Stimulated activated CD4-positive, alpha-beta T cell treated with anti-CD3 and anti-CD28 coated beads, Interleukin-2, amount 100 ng/mL, for 24 hours (primary cell): ENCODE data around the gene SFI1.
"Not testable (repeated sequence)": the region's sequence is repeated elsewhere in the genome, so short reads cannot be mapped to it uniquely, and the experiment has no call there.

Source experiments
- DNase-seq, 2 donors: peaks; one replicate each; pipeline ENCODE4 v3.0.0-alpha.2; 2020

Gene SFI1

GRCh38 chr22:31590161-31590560 lies 93.8 kb downstream of the SFI1 start:
- DNase-seq, result not testable (repeated sequence)

DNA sequence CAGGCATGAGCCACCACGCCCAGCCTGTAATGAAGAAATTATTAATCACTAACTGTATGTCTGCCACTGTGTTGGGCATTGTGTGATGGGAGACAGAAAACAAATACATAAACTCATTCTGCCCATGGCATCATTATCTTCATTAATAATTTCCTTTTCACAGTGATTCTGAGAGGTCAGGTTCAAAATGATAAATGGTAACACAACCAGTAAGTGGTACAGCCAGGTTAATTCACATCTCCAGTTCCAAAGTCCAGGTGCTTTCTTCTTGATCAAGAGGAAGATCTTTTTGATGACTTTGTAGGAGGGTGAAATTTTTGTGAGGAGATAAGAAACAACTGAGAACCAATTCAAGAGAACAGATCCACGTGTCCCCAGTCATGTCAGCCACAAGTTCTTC lies 98.9 kb downstream of the SFI1 start:
- DNase-seq, result no peak

- no peak for DNase-seq
These were observed 106.1 kb downstream of the SFI1 start for GRCh38 chr22:31602259-31602952.

GRCh38 chr22:31603081-31603525 lies 106.8 kb downstream of the SFI1 start:
- no peak for DNase-seq

DNA sequence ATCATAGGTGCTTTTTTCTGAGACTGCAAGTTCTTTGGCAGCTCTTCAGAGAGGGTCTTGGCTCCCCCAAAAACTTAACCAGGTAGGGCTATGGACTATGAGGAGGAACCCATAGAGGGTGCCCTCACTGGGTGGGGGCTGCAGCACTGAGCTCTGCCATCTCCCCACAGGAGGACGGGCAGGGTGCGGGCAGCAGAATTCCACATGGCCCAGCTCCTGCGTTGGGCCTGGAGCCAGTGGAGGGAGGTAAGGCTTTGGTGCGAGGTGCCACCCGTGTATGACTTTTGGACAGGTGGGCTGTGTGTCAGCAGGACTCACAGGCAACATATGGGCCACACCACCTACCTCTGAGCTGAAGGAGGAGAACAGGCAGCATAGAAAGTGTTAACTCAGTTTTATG lies 107.2 kb downstream of the SFI1 start:
- no peak for DNase-seq

GRCh38 chr22:31604137-31604705 lies 107.9 kb downstream of the SFI1 start:
- no peak for DNase-seq

GRCh38 chr22:31604746-31605705 lies 108.7 kb downstream of the SFI1 start:
- DNase-seq, result no peak

DNA sequence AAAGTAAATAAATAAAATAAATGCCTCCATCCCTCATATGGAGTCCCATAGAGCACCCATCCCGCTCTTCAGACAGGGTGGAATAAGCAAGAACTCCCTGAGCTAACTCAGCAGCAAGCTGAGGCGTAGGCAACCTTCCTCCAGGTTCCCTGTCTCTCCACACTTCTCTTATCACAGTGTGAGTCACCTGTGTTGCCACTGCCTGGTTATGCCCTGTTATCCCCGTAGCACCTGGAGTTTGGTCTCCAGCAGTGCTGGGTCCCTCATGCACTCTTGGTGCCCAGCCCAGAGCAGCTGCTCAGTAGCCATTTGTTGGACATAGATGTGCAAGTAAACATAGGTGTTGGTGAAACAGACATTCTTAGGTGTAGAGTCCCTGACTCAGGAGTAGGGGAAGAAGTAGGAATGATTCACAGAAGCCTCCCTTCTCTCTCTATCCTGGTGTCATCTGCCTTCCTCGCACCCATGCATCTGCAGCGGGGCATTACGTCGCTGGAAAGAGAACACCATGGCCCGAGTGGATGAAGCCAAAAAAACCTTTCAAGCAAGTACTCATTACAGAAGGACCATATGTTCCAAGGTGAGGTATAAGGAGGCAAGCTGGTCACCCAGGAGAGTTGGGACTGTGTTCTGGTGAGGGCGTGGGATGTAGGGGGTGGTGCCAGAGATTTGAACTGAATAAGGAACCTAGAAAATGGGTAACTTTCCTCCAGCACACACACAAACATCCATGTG lies 109.7 kb downstream of the SFI1 start:
- DNase-seq, result no peak

- no peak for DNase-seq
These were observed 111.4 kb downstream of the SFI1 start for GRCh38 chr22:31607696-31608095.

DNA sequence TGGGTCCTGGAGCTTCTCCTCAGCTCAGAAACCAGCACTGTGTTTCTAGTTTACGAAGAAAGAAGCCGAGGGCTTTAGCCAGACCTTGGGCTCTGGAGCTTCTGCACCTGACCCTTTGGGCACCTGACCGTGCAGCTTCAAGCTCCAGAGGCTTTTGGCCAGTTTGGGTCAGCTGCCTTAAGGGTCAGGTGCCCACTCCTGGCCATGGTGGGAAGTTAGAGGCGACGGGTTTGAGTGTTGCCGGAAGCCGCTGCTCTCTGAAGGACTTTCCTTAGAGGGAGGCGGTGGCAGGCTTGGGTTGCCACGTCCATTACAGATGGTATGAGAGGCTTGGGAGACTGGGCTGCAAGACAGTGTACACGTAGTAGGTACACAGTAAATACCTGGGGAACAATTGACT lies 113.4 kb downstream of the SFI1 start:
- no peak for DNase-seq

DNA sequence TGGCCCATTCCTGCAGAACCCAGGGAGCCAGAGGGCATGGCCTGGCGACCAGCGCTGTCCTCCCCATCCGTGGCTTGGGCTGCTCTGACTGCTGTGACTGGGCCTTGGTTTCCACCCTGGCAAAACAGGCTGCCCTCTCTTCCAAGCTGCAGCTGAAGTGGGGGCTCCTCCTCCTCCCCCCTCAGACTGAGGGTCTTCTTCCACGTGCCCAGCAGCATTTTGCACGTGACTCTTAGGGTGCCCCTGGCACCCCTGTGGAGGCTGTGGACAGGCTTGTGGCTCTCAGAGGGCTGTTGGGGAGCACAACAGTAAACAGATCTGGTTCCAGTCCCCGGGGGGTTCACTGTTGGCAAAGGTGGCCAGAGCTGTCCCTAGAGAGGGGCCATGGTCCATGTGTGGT lies 114.3 kb downstream of the SFI1 start:
- no peak for DNase-seq

- DNase-seq, result no peak
These were observed 114.9 kb downstream of the SFI1 start for GRCh38 chr22:31611061-31611760.

DNA sequence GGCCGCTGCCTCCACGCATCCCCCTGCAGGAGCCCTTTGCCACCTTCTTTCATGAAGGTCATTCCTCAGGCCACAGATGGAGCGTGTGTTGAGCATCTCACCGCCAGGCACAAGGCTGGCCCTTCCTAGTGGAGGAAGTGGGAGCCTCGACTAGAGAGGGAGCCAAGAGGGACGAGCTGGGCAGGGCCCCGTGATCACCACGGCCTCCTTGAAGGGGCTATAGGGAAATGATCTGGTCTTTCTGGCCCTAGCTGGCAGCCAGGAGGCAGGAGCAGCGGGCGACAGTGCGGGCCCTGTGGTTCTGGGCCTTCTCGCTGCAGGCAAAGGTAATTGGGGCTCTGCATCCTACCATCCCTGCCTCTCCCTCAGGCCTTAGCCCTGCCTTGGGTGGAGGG lies 116.6 kb downstream of the SFI1 start:
- no peak for DNase-seq

DNA sequence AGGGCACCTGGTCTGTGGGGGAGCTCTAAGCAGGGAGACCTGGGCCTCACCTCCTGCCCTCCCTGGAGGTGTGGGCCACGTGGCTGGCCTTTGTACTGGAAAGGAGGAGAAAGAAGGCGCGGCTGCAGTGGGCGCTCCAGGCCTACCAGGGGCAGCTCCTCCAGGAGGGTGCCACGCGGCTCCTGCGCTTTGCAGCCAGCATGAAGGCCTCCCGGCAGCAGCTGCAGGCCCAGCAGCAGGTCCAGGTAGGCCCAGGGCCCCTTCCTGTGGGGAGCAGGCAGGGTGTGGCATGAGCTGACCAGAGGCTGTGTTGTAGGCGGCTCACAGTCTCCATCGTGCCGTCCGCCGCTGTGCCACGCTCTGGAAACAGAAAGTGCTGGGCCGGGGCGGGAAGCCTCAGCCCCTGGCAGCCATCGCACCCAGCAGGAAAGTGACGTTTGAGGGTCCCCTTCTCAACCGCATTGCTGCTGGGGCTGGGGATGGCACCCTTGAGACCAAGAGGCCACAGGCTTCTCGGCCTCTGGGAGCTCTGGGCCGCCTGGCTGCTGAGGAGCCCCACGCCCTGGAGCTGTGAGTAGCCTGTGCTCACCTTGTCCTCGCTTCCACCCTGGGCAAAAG lies 117.1 kb downstream of the SFI1 start:
- DNase-seq, result no peak

- DNase-seq, result no peak
These were observed 117.6 kb downstream of the SFI1 start for GRCh38 chr22:31613904-31614296.

DNA sequence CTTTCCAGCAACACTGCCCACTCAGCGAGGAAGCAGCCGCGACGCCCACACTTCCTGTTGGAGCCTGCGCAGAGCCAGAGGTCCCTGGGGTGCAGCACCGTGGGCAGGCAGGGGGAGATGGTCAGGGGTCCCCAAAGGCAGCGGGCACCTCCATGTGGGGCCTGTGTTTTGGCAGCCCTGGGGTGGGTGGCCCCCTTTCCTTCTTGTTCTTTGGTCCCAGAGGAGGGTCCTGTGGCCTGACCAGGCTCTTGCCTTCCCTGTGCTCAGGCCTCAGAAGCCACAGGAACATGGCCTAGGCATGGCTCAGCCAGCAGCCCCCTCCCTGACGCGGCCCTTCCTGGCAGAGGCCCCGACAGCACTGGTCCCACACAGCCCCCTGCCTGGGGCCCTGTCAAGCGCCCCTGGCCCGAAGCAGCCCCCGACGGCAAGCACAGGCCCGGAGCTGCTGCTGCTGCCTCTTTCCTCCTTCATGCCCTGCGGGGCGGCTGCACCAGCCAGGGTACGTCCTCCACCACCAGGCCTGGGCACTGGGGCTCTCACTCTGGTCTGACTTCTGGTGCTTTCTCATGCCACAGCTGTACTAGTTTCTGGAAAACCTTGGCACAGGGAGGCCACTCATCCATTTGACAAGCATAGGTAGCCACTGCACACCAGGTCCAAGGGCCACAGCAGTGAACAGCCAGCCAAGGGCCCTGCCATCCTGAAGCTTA lies 118.6 kb downstream of the SFI1 start:
- no peak for DNase-seq

GRCh38 chr22:31615491-31615860 lies 119.1 kb downstream of the SFI1 start:
- no peak for DNase-seq

- DNase-seq, result no peak
These were observed 119.6 kb downstream of the SFI1 start for GRCh38 chr22:31615940-31616314.

- peak; percentile 46 to 62 for DNase-seq
These were observed 120.1 kb downstream of the SFI1 start for GRCh38 chr22:31616315-31616980.

GRCh38 chr22:31618057-31618456 lies 121.7 kb downstream of the SFI1 start:
- DNase-seq, result no peak
